Lung microvascular endothelial cell (primary cell): Measurements from ENCODE around the gene TMEM235. TPM values are rescaled to one million over a fixed set of nuclear protein-coding genes. Genes with fewer than 3 reads are reported as not detected.

Experiments used
- DNase-seq, 2 donors: peaks; one replicate each; pipeline versions ENCODE4 v3.0.0 to v3.0.0-alpha.2; 2010; ENCODE audit warnings: low read depth in 2 of 2
- total RNA-seq: library from RNA; depleted of rRNA; stranded (reverse); fragments of >200 nt; gene quantifications from 2 replicates; pipeline ENCODE4 v1.2.1, GENCODE V29; 2014

The TMEM235 gene
- total RNA-seq, 1 donor from 2014 or later, result 0.79 TPM

DNA sequence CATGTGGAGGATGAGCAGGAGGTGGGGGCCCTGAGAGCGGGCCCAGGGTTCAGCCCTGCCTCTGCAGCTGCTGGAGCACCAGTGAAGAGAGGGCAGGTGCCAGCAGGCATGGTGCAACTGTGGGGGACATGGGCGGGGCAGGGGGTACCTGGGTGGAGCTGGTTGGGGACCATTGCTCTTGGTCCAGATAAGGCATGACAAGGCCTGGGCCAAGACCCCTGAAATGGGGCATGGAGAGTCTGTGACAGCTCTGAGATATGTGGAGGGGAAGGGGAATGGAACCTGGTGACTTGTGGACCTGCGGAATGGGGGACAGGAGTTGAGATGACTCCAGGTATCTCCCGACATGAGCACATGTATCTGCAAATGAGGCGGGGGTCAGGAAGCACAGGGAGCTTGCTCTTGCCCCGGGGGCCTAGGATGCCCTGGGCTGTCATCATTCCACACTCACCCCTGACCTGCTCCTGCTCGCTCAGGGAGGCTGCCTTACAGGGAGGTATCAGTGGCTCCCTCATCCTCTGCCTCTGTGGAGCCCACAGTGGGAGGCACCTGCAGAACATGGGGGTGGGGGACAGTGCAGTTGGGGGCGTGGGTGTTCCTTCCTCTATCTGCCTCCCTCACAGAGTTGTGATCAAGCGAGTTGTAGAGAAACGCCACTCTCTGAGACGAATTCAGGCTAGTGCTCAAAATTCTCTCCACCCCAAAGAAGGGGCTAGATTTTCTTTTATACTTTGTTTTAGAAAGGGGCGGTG, 40.2 kb downstream of the TMEM235 start:
- DNase-seq, result no peak

GRCh38 chr17:78272181-78272913, 40.9 kb downstream of the TMEM235 start:
- peak in 1 of 2 donors; percentile 38 for DNase-seq

- no peak for DNase-seq
Observed at GRCh38 chr17:78272914-78273258, 41.5 kb downstream of the TMEM235 start.

GRCh38 chr17:78273813-78274212, 42.4 kb downstream of the TMEM235 start:
- DNase-seq, result no peak

- no peak for DNase-seq
Observed at GRCh38 chr17:78275355-78275754, 43.9 kb downstream of the TMEM235 start.

- DNase-seq, result no peak
Observed at GRCh38 chr17:78276098-78276887, 44.9 kb downstream of the TMEM235 start.

DNA sequence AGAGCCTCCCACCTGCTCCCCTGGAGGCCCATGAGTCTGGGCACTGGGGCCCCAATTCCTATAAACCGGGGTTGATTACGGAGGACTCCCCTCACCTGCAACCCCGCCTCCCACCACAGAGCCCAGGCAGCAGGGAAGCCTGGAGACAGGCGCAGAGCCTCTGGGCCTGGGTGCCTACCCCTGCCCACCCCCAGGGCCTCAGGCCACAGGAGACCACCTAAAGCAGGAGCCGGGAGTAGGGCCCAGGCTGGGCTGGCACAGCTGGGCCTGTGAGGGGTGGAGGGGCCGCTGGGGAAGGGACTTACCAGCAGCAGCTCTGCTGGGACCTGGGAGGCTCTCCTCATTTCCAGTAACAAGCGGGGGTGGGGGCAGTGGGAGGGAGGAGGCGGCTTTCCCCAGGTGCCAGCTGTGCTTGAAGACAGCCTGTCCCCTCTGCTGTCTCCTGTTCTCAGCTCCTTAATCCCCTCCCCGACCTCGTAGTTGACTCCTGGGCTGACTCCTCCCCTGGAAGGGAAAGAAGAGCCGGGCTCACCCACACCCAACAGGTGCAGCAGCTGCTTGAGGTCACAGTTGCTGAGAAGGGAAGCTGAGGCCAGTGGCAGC, 46.8 kb downstream of the TMEM235 start:
- no peak for DNase-seq

- no peak for DNase-seq
Observed at GRCh38 chr17:78279360-78279990, 48.0 kb downstream of the TMEM235 start.

DNA sequence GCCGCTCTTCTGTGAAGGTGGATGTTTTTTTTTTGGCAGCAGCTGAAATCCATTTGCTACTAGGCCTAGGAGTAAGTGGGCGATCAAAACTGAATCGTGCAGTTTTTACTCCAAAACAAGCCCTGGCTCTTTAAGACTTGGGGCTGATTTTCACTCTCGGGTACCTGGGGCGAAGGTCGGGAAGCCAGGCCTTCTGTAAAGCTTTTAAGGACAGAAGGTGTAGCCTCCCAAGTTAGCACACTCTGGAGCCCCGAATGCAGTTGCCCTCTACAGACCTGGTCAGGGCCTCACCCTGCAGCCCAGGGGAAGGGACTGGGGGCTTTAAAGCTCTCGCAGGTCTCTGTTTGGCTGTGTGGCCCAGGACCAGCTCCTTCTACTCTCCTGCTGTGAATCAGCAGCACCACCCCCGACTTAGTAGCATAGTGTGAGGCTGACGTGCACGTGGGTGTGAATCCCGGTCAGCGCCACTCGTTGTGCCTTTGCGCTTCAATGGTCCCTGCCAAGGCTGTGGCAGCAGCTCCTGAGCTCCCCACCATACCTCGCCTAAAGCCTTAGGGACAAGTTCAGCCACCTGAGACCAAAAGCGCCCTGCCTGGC, 49.9 kb downstream of the TMEM235 start:
- no peak for DNase-seq

DNA sequence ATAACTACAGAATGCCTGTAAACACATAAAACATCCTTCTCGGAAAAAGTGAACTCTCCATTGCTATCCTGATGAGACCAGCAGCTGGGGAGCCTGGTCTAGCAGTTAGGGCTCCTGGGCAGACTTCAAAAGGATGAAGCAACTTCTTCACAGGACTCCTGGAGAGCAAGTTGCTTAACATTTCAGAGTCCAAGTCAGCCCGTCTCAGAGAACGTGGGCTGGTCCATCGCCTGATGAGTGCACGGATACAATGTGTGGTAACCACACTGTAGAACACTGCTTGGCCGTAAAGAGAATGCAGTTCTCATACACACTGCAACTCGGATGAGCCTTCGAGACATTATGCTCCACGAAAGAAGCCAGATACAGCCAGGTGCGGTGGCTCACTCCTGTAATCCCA, 52.7 kb downstream of the TMEM235 start:
- no peak for DNase-seq

- no peak for DNase-seq
Observed at GRCh38 chr17:78289004-78289403, 57.6 kb downstream of the TMEM235 start.

- peak; percentile 89 to 94 for DNase-seq
Observed at GRCh38 chr17:78289802-78290363, 58.5 kb downstream of the TMEM235 start.

Other genes starting within 250 kb of the TMEM235 start
- gene TMC6, start 102.9 kb upstream of the TMEM235 start, total RNA-seq, result 20.9 and 31.9 TPM in 2 replicates
- 0.20 and 0.22 TPM in 2 replicates for gene TMC8, start 100.9 kb upstream of the TMEM235 start, total RNA-seq
- not detected in 2 replicates for gene C17orf99, start 85.2 kb upstream of the TMEM235 start, total RNA-seq
- 27.2 and 55.8 TPM in 2 replicates for gene SYNGR2, start 63.0 kb upstream of the TMEM235 start, total RNA-seq
- 23.6 and 88.7 TPM in 2 replicates for gene TK1, start 44.6 kb upstream of the TMEM235 start, total RNA-seq
- 53.8 and 78.6 TPM in 2 replicates for gene AFMID, start 44.3 kb upstream of the TMEM235 start, total RNA-seq
- gene BIRC5, start 17.4 kb upstream of the TMEM235 start, total RNA-seq, result 10.3 and 50.3 TPM in 2 replicates
- gene SOCS3, start 128.4 kb downstream of the TMEM235 start, total RNA-seq, result 39.2 and 79.6 TPM in 2 replicates
- gene PGS1, start 147.0 kb downstream of the TMEM235 start, total RNA-seq, result 15.7 and 26.4 TPM in 2 replicates